HCT116 (cell line): ENCODE data around the gene DDX54.
A peak's percentile ranks its signal among the peaks of the same experiment; 100 is the strongest.

Experiments
- EGR1 ChIP-seq: IDR thresholded peaks from 2 replicates; pipeline ENCODE4 v1.6.1; 2012; ENCODE audit warnings: low read depth
- ELF1 ChIP-seq: IDR thresholded peaks from 2 replicates; pipeline ENCODE4 v1.6.1; 2012; ENCODE audit warnings: low read depth, borderline replicate concordance
- EZH2 ChIP-seq: fragments of 200-600 bp; sonication (generic); IDR thresholded peaks from 2 replicates; pipeline ENCODE4 v1.6.1; 2017; ENCODE audit warnings: antibody characterized with exemption, mixed run types
- EZH2phosphoT487 ChIP-seq: fragments of 200-600 bp; IDR thresholded peaks from 2 replicates; pipeline ENCODE4 v1.6.1; 2018; ENCODE audit warnings: antibody characterized with exemption, borderline replicate concordance
- JUND ChIP-seq: IDR thresholded peaks from 2 replicates; pipeline ENCODE4 v1.6.1; 2012
- POLR2A ChIP-seq: IDR thresholded peaks from 2 replicates; pipeline ENCODE4 v1.7.0; 2011; ENCODE audit warnings: borderline replicate concordance; ENCODE audit not compliant: insufficient read depth, insufficient read length; ENCODE audit errors: extremely low read depth
- POLR2AphosphoS5 ChIP-seq: IDR thresholded peaks from 2 replicates; pipeline ENCODE4 v1.6.1; 2011; ENCODE audit warnings: mild to moderate bottlenecking, low read depth, low read length, moderate library complexity
- SIN3A ChIP-seq: IDR thresholded peaks from 2 replicates; pipeline ENCODE4 v1.6.1; 2012; ENCODE audit warnings: low read depth
- SP1 ChIP-seq: IDR thresholded peaks from 2 replicates; pipeline ENCODE4 v1.6.1; 2012; ENCODE audit warnings: low read depth
- ZNF274 ChIP-seq: fragments of 200-500 bp; sonication (Bioruptor generic); IDR thresholded peaks from 2 replicates; pipeline ENCODE4 v1.6.1; 2014; ENCODE audit warnings: mild to moderate bottlenecking, low read depth, low read length, inconsistent platforms
- TF ChIP-seq, protein P1 (sequence below), 3 experiments: fragments of 200-600 bp in 1 of 3; sonication (generic) in 1 of 3; IDR thresholded peaks in 2 of 3; conservative IDR thresholded peaks in 1 of 3; 2 replicates each; pipeline ENCODE4 v1.5.1; 2012 to 2017; ENCODE audit warnings: low read depth in 2 of 3, low read length in 2 of 3, antibody characterized with exemption in 1 of 3, borderline replicate concordance in 1 of 3, control low read depth in 1 of 3, mild to moderate bottlenecking in 1 of 3, mixed read lengths in 1 of 3, mixed run types in 1 of 3, moderate library complexity in 1 of 3; ENCODE audit not compliant: insufficient read depth in 1 of 3
- TF ChIP-seq, protein P2 (sequence below): IDR thresholded peaks from 2 replicates; pipeline ENCODE4 v1.6.1; 2012
- TF ChIP-seq, protein P3 (sequence below): IDR thresholded peaks from 2 replicates; pipeline ENCODE4 v1.6.1; 2012; ENCODE audit warnings: low read depth

DNA sequence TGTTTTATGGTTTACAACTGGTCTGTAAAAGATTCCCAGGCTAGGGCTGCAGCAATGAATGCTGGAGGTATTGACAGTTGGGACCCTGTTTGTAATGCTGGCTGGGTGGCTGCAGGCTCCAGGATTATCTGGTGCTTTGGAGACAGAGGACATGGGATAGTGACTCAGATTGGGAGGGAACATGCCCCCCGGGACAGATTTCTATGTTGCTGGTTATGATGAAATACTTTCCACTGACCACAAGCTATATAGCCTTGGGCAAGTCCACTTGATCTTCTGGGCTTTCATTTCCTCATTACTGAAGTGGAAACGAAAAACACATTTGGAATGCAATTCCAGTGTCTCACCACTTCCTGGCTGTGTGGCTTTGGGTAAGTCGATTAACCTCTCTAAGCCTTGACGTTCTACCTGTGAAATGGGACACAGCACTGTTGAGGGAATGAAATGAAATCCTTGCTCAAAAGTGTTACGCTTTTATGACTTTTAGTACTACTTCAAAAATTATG, 29.7 kb upstream of the DDX54 start:
- no peak for TF ChIP-seq ZNF274
- TF ChIP-seq, protein P1, sequence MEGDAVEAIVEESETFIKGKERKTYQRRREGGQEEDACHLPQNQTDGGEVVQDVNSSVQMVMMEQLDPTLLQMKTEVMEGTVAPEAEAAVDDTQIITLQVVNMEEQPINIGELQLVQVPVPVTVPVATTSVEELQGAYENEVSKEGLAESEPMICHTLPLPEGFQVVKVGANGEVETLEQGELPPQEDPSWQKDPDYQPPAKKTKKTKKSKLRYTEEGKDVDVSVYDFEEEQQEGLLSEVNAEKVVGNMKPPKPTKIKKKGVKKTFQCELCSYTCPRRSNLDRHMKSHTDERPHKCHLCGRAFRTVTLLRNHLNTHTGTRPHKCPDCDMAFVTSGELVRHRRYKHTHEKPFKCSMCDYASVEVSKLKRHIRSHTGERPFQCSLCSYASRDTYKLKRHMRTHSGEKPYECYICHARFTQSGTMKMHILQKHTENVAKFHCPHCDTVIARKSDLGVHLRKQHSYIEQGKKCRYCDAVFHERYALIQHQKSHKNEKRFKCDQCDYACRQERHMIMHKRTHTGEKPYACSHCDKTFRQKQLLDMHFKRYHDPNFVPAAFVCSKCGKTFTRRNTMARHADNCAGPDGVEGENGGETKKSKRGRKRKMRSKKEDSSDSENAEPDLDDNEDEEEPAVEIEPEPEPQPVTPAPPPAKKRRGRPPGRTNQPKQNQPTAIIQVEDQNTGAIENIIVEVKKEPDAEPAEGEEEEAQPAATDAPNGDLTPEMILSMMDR (IDR thresholded peaks at IDR 0.05 in 2 of 3, conservative IDR thresholded peaks at IDR 0.05 in 1 of 3; ENCODE audit: borderline replicate concordance in 1 of 3, insufficient read depth in 1 of 3, low read depth in 2 of 3, low read length in 2 of 3): no peak
- TF ChIP-seq POLR2AphosphoS5: peak; percentile 38; the same call in 1 of the 2 replicates
- TF ChIP-seq SP1: peak; percentile 93
- TF ChIP-seq EZH2: no peak
- no peak for TF ChIP-seq POLR2A
- TF ChIP-seq, protein P2, sequence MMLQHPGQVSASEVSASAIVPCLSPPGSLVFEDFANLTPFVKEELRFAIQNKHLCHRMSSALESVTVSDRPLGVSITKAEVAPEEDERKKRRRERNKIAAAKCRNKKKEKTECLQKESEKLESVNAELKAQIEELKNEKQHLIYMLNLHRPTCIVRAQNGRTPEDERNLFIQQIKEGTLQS: no peak; the same call in 1 of the 2 replicates
- 0 out of 2 replicates have a peak, but pooled peaks have one; percentile 10 for TF ChIP-seq EGR1
- TF ChIP-seq, protein P3, sequence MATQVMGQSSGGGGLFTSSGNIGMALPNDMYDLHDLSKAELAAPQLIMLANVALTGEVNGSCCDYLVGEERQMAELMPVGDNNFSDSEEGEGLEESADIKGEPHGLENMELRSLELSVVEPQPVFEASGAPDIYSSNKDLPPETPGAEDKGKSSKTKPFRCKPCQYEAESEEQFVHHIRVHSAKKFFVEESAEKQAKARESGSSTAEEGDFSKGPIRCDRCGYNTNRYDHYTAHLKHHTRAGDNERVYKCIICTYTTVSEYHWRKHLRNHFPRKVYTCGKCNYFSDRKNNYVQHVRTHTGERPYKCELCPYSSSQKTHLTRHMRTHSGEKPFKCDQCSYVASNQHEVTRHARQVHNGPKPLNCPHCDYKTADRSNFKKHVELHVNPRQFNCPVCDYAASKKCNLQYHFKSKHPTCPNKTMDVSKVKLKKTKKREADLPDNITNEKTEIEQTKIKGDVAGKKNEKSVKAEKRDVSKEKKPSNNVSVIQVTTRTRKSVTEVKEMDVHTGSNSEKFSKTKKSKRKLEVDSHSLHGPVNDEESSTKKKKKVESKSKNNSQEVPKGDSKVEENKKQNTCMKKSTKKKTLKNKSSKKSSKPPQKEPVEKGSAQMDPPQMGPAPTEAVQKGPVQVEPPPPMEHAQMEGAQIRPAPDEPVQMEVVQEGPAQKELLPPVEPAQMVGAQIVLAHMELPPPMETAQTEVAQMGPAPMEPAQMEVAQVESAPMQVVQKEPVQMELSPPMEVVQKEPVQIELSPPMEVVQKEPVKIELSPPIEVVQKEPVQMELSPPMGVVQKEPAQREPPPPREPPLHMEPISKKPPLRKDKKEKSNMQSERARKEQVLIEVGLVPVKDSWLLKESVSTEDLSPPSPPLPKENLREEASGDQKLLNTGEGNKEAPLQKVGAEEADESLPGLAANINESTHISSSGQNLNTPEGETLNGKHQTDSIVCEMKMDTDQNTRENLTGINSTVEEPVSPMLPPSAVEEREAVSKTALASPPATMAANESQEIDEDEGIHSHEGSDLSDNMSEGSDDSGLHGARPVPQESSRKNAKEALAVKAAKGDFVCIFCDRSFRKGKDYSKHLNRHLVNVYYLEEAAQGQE: no peak
- TF ChIP-seq SIN3A: peak; percentile 91
- TF ChIP-seq EZH2phosphoT487: no peak
- peak; percentile 95 for TF ChIP-seq JUND
- no peak; the same call in 1 of the 2 replicates for TF ChIP-seq ELF1
